Stimulated activated CD4-positive, alpha-beta T cell treated with anti-CD3 and anti-CD28 coated beads, Interleukin-4, amount 100 ng/mL, for 4 hours (primary cell): ENCODE data around the gene DLEC1.

Experiments
- DNase-seq, 2 experiments: peaks; one replicate each; pipeline ENCODE4 v3.0.0-alpha.2; 2020

Gene DLEC1

DNA sequence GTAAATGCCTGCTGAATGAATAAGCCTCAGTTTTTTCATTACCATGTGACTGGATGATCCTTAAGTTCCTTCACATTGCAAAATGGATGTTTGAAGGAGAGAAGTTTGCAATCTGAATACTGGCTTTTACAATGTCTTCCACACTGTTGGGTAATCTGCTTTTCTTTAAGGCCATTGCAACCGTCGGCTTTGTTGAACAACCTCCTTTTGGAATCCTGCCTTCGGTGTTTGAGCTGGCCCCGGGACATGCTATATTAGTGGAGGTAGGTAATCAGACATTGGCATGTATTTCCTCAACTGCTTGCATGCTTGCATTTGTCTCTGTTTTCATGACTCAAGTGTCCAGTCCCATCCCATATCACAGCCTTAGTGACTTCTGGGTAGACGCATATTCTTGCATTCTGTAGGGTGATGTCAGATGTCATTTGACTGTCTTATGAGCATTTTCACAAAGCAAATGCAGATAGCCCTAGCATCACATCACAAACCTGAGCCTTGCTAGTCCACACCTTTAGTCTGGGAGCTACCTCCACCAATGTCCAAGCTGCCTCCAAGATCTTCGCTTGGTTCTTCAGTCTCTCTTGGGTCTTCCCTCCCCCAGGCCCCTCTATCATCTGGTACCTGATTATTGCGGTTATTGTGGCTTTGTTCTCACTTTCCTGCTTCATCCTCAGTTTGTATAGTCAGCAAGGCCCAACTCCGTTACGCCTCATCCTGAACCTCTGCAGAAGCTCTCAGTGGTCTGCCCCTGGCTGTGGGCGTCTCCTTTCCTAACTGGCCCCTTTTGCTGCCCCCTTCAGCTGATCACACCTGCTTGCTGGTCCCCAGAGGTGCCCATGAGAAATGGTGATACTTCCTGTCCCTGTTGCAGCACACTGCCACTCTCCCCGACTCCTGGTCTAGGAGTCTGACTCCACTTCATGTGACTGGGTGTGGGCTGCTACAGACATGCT lies 49.4 kb downstream of the DLEC1 start:
- DNase-seq = no peak

DNA sequence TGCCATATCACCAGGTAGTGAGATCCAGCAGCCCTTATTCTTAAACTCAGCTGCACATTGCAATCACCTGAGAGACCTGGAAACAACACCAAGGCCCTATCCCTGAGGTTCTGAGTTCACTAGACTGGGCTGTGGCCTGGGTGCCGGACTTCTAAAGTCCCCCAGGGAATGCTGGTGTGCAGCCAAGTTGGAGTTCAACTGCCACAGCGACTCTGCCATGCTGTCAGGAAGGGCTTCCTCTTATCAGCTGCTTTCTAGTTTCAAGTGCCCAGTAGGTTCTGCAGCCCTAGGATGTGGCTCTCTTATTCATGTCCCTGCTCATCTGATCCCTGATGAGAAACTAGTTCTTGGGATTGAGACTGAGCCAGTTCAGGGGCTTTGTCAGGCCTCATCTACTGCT lies 50.2 kb downstream of the DLEC1 start:
- no peak for DNase-seq

DNA sequence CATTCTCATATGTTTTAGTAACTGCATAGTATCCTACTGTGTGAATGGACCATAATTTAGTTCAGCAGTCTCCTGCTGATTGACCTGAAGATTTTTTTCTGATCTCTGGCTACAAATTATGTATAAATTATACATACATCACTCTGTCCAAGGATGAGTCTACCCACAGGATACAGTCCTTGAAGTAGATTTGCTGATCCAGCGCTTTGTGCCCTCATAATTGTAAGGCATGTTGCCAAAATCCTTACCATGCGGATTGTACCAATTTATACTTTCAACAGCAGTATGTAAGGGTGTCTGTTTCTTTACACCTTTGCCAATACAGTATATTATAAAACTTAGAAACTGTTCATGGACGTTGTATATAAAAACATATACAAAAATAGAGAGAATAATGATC lies 51.4 kb downstream of the DLEC1 start:
- no peak for DNase-seq

DNA sequence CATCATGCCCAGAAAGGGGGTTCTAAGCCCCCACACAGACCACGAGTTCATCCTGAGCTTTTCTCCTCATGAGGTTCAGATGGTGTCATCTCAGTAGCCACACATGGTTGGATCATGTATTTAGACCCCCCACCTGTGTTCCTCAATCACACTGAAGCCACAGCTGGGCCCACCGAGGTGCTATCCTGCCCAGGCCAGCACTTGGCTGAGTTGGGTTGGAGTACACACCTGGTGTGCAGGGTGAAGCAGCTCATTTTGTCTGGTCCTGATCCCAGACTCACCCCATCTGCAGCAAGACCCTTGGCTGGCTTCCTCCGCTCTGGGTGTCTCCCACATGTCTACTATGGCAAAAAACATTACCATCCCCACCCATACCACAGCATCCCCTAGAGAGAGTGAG lies 56.0 kb downstream of the DLEC1 start:
- DNase-seq = no peak

DNA sequence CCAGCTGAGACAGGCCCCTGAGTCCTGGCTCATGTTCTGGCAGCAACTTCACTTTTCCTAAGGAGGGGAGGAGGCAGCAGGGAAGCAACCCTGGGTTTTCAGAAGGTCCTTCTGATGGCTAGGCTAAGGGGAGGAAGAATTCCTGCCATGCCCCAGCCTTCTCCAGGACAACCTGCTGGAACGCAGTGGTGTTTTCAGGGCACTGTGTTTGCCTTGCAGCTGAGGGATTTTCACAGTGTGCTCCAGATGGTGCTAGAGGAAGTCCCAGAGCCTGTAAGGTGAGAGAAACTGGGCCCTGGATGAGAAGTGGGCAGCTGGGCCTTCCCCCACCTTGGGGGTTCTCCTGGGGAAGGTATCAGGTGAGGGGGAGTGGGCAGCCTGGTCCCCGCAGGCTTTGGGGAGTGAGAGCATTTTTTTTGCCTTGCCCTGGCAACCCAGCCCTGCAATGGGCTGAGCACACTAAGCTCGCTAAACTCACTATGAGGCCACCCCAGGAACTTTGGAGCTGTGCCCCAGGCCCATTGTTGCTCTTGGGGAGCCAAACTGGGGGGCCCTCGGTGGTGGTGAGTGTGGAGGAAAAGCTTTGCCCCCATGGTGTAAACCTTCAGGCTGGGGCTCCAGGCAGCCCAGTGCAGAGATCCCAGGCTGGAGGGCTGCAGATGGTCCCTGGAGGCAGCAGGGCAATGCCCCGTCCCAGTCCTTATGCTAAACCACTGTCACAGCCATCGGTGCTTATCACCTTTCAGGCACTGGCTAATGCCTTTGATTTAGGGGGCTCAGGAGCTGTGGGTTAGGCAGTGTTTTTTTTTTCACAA lies 56.9 kb downstream of the DLEC1 start:
- DNase-seq = no peak

DNA sequence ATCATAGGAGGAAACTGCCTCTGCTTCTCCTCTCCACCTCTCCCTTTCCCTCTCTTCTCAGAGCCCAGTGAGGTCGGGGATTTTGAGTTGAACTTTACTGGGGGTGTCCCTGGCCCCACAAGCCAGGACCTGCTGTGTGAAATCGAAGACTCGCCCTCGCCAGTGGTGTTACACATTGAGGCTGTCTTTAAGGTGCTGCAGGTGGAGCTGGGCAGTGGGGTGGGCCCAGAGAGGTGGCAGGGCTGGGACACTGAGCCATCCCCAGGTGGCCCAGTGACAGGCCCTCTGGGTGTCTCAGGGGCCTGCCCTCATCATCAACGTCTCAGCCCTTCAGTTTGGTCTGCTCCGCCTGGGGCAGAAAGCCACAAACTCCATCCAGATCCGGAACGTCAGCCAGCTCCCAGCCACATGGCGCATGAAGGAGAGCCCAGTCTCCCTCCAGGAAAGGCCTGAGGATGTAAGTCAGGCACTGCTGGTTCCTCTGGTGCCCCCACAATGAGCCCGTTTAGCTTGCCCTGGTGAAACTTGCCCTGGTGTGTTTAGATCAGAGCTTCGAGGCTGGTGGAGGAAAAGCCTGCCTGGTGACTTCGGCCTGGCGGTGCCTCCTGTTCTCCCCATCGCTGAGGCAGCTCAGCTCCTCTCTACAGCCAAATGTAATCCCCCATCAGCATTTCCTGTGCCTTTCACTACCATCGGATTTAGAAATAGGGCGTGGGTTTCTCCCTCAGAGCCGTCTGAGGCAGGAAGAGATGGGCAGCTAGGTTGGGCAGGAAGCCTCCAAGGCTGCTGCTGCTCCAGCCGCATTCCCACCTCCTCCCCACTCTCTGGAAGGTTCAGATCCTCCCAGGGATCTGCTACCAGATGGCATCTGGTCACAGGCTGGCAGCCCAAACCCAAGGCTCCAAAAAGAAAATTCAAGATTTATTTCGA lies 58.7 kb downstream of the DLEC1 start:
- DNase-seq = no peak

DNA sequence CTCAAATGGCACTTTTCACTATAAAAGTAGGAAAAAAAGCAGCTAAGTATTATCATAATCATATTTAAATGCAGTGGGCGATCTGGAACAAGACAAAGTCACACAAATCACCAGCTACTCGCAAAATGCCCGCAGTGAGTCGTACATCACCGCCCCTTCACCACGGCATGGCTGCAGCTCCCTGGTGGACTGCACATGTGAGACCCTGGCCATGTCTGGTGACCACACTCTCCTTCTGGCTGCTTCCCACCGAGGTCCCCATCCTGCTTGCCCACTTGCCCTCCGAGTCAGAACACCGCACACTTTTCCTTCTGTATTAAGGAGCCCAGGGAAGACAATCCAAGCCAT lies 59.3 kb downstream of the DLEC1 start:
- no peak for DNase-seq

DNA sequence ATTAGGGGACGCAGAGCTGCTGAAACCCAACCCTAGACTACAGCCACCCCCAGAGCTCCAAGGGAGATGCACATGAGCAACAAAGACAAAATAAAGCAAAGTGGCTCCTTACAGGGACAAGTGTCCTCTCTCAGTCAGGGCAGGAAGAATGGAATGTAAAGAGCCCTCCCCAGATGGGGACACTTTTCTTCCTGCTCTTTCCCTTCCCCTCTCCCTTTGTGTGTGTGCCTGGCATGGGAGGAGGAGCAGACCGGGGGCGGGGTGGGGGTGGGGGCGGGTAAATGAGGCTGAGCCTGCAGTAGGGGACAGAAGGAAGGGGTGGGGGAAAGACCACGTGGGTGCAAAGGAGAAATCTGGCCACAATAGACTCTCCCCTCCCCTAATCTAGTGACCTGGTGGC lies 60.5 kb downstream of the DLEC1 start:
- DNase-seq = no peak

DNA sequence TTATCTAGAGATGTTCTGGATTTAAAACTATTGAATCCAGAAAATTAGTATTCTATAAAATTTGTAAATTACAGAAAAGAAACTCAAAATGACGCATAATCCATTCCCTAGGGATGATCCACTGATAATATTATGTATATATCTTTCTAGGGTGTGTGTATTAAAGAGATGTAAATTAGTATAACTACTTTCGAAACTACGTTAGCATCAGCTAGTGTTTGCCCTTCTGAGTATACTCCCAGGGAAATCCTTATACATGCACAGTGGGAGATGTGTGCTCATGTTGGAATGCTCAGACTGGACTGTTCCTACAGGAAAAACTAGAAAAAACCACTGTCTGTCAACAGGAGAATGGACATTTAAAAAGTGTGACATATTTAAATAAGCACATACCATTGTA lies 61.5 kb downstream of the DLEC1 start:
- no peak for DNase-seq

DNA sequence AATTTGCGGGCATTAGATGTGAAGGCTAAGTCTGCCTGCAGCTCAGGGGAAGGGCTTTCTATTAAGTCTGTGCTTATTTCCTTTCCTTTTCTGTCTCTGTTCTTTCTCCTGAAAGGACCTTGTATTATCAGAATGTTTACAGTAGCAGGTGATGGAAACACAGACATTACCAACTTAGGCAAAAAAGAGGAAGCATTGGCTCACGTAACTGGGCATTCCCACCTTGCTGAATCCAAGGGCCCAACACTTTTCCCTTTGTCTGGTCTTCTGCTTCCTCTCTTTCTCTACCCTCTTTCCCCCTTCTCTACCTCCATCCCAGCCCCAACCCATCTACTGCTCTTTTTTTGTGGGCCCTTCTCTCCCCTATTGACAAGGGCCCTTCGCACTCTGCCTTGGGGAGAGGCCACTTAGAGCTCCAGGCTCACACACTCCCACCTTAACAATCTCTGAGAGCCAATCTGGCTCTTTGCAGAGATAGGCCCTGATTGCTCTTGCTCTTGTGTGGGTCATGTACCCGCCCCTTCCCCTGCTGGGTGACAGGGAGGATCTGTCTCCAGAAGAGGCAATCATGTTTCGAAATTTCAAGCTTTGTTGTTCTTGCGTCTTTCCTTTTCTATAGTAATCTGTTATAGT lies 62.9 kb downstream of the DLEC1 start:
- no peak for DNase-seq

DNA sequence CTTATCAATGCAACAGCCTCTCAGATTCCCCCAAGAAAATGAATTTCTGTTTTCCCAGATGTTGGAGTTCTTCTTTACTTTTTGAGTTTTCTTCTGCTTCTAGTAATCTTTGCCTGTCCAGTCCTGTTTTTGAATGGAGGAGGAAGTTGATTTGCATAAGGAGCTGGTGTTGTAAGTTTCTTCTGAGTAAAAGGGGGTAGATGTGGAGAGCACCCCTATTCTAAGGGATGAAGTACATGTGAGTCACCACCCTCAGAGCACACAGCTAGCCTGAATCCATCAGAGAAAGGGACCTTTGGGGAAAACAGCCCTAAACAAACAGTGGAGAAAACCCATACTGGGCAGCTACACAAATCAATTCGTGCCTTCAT lies 63.4 kb downstream of the DLEC1 start:
- no peak for DNase-seq

DNA sequence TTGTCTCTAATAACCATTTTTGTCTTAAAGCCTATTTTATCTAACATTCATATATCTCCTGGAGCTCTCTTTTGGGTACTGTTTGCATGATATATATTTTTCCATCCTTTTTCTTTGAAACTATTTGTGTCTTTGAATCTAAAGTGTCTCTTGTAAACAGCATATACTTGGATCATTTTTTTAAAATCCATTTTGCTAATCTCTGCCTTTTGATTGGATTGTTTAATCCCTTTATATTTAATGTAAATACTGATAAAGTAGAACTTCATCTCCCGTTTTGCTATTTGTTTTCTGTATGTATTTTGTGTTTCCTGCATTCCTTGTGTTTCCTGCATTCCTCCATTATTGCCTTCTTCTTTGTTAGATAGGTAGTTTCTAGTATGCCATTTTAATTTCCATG lies 66.5 kb downstream of the DLEC1 start:
- DNase-seq = no peak

DNA sequence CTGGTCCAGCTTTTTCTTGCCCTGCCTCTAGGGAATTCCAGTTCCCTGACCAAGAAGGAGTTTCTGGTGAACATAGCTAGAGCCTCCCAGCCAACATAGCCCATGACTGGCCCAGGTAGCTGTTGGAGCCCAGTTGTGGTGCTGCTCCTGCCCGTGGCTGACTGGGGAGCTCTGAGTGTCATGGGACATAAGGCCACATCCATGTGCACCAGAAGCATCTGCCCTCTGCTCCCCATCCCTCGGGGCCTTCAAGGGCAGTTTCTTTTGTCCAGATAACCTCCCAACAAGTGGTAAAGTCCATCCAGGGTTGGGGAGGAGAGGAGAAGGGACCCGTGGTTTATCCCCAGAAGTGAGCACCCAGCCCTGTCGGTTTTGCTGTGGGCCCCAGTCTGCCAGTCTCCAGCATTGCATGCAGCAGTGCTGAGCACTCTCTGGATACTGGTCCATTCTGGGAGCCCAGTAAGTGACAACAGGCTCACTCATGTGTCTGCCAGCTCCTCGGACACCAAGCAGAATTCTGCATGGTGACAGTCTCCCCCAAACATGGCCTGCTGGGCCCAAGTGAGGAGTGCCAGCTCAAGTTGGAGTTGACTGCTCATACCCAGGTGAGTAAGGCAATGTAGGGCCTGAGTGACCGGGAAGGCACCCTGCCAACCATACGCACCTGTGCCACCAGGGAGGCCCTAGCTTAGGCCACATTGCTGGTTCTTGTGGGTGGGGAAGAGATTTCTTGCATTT lies 69.1 kb downstream of the DLEC1 start:
- no peak for DNase-seq

DNA sequence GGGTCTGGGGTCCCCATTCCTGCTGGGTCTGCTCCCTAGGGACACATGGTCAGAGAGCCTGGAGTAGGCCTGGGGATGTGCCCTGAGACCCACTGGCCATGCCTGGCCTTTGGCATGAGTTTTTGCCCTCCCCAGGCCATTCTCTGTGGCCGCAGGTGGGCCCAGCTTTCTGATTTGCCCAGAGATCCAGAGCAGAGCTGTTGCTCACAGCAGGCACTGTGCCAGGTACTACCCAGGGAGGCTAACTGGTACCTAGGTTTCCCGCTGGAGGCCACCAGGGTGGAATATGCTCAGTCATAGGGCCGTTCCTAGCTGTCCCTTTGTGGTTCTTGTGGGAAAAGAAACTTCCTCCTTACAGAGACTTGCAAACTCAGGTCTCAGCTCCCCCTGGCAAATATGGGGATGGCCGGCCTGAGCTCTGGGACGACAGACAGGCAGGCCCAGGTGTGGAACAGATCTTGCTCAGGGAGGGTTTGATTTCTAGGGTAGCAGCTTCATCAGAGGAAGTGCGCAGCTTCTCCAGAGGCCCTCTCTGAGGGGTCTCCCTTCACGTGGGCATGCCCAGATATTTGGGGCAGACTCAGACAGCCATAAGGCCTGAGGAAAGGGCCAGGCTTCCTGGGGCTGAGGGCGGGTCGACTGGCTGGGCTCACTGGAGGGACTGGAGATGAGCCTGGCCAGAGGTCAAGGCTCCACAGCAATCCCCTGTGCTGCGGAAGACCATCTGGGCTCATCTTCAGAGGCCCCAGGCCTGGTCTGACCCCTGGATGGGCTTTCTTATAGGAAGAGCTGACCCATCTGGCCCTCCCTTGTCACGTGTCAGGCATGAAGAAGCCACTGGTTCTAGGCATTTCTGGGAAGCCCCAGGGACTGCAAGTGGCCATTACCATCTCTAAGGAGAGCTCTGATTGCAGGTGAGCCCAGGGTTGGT lies 69.9 kb downstream of the DLEC1 start:
- no peak for DNase-seq

DNA sequence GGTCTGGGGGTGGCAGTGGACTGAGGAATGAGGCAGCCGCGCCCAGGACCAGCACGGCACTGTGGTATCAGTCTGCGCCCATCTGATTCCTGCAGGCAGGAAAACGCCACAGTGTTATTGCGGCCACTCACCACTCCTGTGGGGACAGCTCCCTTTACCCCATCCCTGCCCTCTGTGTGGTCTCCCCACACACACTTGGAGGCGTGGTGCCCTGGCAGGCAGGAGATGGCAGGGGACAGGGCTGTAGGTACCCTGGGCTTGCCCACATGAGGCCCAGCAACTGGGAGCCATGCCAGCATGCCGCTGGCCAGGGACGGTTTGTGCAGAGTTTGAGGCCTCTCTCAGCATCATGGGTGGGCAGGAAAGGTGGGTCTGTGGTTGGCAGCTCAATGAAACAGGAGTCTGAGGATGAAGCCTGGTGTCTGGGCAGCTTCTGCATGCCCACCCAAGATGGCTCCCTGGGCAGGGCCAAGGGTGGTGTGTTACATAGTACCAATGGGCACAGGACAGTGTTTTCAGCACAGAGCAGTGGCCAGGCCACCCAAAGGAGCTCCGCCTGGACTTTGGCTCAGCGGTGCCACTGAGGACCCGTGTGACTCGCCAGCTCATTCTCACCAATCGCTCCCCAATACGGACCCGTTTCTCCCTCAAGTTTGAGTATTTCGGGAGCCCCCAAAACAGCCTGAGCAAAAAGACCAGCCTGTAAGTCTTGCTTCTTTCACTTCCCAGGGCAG lies 70.7 kb downstream of the DLEC1 start:
- no peak for DNase-seq

DNA sequence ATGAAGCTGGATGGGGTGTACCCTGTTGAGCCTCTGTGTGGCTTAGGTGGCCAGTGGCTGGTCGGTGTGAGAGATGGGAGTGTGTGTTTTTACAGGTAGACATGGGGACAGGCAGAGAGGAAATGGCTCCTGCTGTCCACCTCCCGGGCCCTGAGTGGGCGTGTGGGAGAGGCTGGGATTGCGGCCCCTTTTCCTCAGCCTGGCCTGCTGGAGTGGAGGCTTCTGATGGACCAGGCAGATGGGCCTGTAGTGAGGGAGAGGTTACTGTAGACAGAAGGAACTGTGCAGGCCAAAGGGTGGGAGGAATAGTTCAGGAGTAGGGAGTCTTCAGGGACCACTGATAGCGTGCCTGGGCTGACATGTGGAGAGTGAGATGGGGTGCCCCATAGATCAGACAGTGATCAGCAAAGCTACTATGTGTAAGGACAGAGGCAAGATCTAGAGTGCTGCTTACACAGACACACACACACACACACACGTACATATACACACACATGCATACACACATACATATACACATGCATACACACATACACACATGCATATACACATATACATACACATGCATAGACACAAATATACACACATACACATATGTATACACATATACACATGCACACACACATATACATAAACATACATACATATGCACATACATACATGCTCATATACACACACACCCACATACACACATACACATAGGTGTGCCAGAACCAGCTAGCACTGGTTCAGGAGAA lies 71.5 kb downstream of the DLEC1 start:
- DNase-seq = no peak

DNA sequence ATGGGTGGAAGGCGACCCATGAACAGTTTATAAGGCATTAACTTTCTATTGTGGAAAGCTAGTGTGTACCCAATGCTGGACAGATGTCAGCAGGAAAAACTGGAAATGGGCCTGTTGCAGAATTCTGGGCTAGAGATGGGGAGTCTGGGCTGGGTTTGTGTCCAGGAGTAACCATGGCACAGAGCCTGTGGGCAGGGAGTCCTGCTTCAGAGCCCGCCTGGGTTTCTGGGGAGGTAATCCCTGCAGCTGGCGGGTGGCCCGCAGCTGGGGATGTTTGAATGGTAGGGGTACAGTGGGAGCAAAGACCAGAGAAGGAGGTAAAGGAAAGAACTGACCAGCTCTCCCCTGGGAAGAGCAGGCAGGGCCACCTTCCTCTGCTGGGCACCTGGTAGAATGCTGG lies 72.2 kb downstream of the DLEC1 start:
- no peak for DNase-seq

DNA sequence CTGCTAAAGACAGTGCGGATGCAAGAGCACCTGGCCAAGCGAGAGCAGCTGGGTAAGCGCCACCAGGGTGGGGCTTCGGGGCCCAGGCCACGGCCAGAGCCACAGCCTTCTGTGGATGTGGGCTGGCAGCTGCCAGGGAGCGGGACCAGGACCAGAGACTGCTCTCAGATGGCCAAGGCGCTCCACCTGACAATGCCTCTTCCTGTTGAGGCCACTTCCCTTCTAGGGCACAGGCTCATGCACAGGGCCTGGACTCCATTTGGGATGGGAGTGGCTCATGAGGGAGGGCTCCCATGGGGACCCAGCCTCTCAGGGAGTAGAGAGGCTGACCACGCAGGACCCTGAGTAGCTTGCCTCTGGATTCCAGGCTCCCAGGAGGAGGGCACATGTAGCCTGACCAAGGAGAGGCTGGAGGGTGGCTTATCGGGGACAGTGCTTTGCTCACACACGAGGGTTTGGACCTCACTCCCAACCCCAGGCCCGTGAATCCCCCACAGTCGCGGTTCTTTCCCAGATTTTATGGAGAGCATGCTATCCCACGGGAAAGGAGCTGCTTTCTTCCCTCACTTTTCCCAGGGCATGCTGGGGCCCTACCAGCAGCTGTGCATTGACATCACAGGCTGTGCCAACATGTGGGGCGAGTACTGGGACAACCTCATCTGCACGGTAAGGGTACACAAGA lies 72.8 kb downstream of the DLEC1 start:
- no peak for DNase-seq

DNA sequence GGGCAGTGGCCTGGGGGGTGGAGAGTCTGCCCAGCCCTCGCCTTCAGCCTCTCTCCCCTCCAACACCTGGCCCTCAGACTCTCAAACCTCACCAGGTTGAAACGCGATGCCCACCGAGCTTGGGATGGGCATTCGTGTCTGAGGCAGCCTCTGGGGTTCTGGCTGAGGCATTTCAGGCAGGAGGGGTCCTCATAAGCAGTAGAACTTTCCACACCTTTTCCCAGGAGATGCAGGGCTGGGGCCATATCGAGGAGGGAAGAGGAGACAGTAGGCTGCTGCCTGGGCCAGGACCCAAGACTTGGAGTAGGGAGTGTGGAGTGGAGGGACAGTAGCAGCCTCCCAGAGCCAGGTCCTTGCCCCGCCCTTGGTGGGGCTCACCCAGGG lies 73.4 kb downstream of the DLEC1 start:
- no peak for DNase-seq
